Astrocyte of the cerebellum (primary cell): ENCODE measurements around the gene FMR1.

ENCODE experiments used
- DNase-seq: peaks from one replicate; pipeline ENCODE4 v3.0.0-alpha.2; 2011; ENCODE audit warnings: low read depth
- H3K4me3 ChIP-seq: 2 replicates; pipeline ENCODE4 v1.5.1; 2011; ENCODE audit warnings: mild to moderate bottlenecking, low read depth, low read length, moderate library complexity
- CTCF ChIP-seq: IDR thresholded peaks from 2 replicates; pipeline ENCODE4 v1.5.1; 2012; ENCODE audit warnings: low read length, low read depth, moderate library complexity, mild to moderate bottlenecking; ENCODE audit errors: missing control alignments
- in situ Hi-C: cut with HindIII; loops from 2 replicates; pipeline ENCODE4 v1.10.0; 2017; ENCODE audit warnings: low sequenced_read_pairs

FMR1 gene

DNA sequence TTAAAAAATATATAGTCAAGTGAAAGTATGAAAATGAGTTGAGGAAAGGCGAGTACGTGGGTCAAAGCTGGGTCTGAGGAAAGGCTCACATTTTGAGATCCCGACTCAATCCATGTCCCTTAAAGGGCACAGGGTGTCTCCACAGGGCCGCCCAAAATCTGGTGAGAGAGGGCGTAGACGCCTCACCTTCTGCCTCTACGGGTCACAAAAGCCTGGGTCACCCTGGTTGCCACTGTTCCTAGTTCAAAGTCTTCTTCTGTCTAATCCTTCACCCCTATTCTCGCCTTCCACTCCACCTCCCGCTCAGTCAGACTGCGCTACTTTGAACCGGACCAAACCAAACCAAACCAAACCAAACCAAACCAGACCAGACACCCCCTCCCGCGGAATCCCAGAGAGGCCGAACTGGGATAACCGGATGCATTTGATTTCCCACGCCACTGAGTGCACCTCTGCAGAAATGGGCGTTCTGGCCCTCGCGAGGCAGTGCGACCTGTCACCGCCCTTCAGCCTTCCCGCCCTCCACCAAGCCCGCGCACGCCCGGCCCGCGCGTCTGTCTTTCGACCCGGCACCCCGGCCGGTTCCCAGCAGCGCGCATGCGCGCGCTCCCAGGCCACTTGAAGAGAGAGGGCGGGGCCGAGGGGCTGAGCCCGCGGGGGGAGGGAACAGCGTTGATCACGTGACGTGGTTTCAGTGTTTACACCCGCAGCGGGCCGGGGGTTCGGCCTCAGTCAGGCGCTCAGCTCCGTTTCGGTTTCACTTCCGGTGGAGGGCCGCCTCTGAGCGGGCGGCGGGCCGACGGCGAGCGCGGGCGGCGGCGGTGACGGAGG is at the start of gene FMR1:
Gene FMR1 (plus strand): TSS at position 728 of the 831 bp plus-strand sequence. CDS start 261 bp downstream, outside the sequence.
- peak; percentile 70 for DNase-seq
- no peak for TF ChIP-seq CTCF
- H3K4me3 ChIP-seq: peak within 1 kb of the TSS; percentile 76
- in situ Hi-C loops: no loop called here

- no peak overlapping the region for H3K4me3 ChIP-seq
- no peak for DNase-seq
- no peak for TF ChIP-seq CTCF
- in situ Hi-C loops: no loop called here
Measured at GRCh38 chrX:147875866-147876596, 35.7 kb upstream of the FMR1 start.

- H3K4me3 ChIP-seq: no peak overlapping the region
- no peak for TF ChIP-seq CTCF
- in situ Hi-C loops: no loop called here
- no peak for DNase-seq
Measured at GRCh38 chrX:147876849-147877646, 34.7 kb upstream of the FMR1 start.

GRCh38 chrX:147877726-147878125 is 34.0 kb upstream of the FMR1 start:
- no peak for DNase-seq
- H3K4me3 ChIP-seq: no peak overlapping the region
- in situ Hi-C loops: no loop called here
- TF ChIP-seq CTCF: no peak

DNA sequence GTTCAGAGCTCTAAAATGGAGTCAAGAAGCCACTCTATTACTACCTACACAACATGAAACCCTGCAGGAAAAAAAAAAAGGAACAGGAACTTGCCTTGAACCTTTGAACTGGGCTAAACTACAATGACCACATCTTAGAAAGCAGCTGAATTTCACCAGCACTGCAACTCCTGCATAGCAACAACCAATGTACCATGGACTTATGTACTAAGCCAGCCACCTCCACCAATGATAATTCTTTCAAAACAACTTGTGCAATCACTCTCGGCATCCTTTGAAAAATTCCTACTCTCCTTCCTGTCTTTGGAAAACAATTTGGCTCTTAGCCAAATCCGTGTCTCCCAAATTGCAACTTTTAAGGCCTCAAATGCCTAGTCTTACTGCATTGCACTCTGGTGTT is 26.8 kb upstream of the FMR1 start:
- in situ Hi-C loops: no loop called here
- no peak overlapping the region for H3K4me3 ChIP-seq
- no peak for DNase-seq
- no peak for TF ChIP-seq CTCF

DNA sequence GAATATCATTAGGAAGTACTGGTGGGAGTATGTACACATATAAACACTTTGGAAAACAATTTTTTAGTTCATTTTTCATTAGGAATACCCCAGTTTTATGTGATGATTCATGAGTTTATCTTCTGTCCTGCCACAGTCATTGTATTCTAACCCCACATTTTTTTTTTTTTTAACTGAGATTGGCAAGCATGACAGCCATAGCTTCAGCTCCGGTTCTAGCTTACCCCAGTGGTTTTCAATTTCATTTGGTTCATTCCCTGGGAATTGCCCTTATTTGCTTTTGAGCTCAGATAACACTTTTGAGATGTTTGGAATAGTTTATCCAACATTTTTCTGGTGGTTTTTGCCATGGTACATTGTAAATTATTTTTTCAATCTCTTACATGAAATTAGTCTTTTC is 21.0 kb upstream of the FMR1 start:
- no peak overlapping the region for H3K4me3 ChIP-seq
- DNase-seq: no peak
- TF ChIP-seq CTCF: no peak
- in situ Hi-C loops: no loop called here
